KOPT-K1 (cell line): ENCODE results near the gene ALDH6A1.
A peak's percentile ranks its signal among the peaks of the same experiment; 100 is the strongest.
"Not testable (repeated sequence)": the region's sequence is repeated elsewhere in the genome, so short reads cannot be mapped to it uniquely, and the experiment has no call there.

Source experiments
- H3K27ac ChIP-seq: fragments of 200-600 bp; sonication (generic); 2 replicates; pipeline ENCODE4 v1.5.1; 2016; ENCODE audit warnings: antibody characterized with exemption, mild to moderate bottlenecking, low read depth, low read length; ENCODE audit not compliant: poor library complexity, severe bottlenecking
- H3K36me3 ChIP-seq: fragments of 200-600 bp; sonication (generic); 2 replicates; pipeline ENCODE4 v1.5.1; 2017; ENCODE audit warnings: antibody characterized with exemption, mild to moderate bottlenecking, low read length, moderate library complexity; ENCODE audit not compliant: insufficient read depth
- H3K9me3 ChIP-seq: fragments of 200-600 bp; sonication (generic); 2 replicates; pipeline ENCODE4 v1.5.1; 2017; ENCODE audit warnings: antibody characterized with exemption, low read length, mild to moderate bottlenecking; ENCODE audit not compliant: insufficient read depth, poor library complexity, severe bottlenecking

Gene ALDH6A1

GRCh38 chr14:74084277-74085046 lies at the start of gene ALDH6A1, which contains the start of gene LIN52:
Gene ALDH6A1, minus strand, starts transcription at chr14:74084453. Its CDS starts 59 bp downstream, at chr14:74084394.
Gene LIN52, plus strand, starts transcription at chr14:74084956. Its CDS starts 19 bp downstream, at chr14:74084975.
- Histone ChIP-seq H3K9me3 (no peaks in the 10 kb centered on the region), H3K27ac (peak within 1 kb of the TSS; percentile 72), H3K36me3 (no peaks in the 10 kb centered on the region)

GRCh38 chr14:74127634-74128033 lies 43.4 kb upstream of the ALDH6A1 start:
- Histone ChIP-seq H3K36me3 (no peaks in the 10 kb centered on the region), H3K27ac (no peak overlapping the region)

GRCh38 chr14:74126315-74127013 lies 42.2 kb upstream of the ALDH6A1 start:
- no peaks in the 10 kb centered on the region for H3K9me3 ChIP-seq
- peaks cover 4% of the 10 kb centered on the region; the same call in 1 of the 2 replicates for H3K36me3 ChIP-seq
- no peak overlapping the region for H3K27ac ChIP-seq

More at GRCh38 chr14:74127634-74128033, 43.4 kb upstream of the ALDH6A1 start:
- H3K9me3 ChIP-seq: no peaks in the 10 kb centered on the region

- not testable (repeated sequence) for H3K27ac ChIP-seq, H3K9me3 ChIP-seq
- peaks cover 12% of the 10 kb centered on the region for H3K36me3 ChIP-seq
Observed at GRCh38 chr14:74125487-74125886, 41.2 kb upstream of the ALDH6A1 start.

GRCh38 chr14:74111395-74112216 lies 27.4 kb upstream of the ALDH6A1 start:
- not testable (repeated sequence) for H3K9me3 ChIP-seq, H3K27ac ChIP-seq
- peaks cover 34% of the 10 kb centered on the region for H3K36me3 ChIP-seq

- H3K36me3 ChIP-seq: peaks cover 32% of the 10 kb centered on the region
Observed at GRCh38 chr14:74109369-74109768, 25.1 kb upstream of the ALDH6A1 start.

GRCh38 chr14:74105381-74105780 lies 21.1 kb upstream of the ALDH6A1 start:
- Histone ChIP-seq H3K36me3 (peaks cover 51% of the 10 kb centered on the region), H3K27ac (no peak overlapping the region), H3K9me3 (no peaks in the 10 kb centered on the region)

More at GRCh38 chr14:74109369-74109768, 25.1 kb upstream of the ALDH6A1 start:
- Histone ChIP-seq H3K27ac (no peak overlapping the region), H3K9me3 (no peaks in the 10 kb centered on the region)

GRCh38 chr14:74089251-74090020 lies 5.2 kb upstream of the ALDH6A1 start:
- Histone ChIP-seq H3K36me3 (peaks cover 17% of the 10 kb centered on the region), H3K9me3 (no peaks in the 10 kb centered on the region), H3K27ac (no peak overlapping the region)

GRCh38 chr14:74085828-74086227 lies 1.6 kb upstream of the ALDH6A1 start:
- Histone ChIP-seq H3K9me3 (no peaks in the 10 kb centered on the region), H3K27ac (peak overlapping the region; percentile 72), H3K36me3 (no peaks in the 10 kb centered on the region)

GRCh38 chr14:74085047-74085637 lies 889 bp upstream of the ALDH6A1 start:
- H3K36me3 ChIP-seq: no peaks in the 10 kb centered on the region
- peak overlapping the region; percentile 72 for H3K27ac ChIP-seq
- no peaks in the 10 kb centered on the region for H3K9me3 ChIP-seq

GRCh38 chr14:74083784-74084276 lies 423 bp downstream of the ALDH6A1 start:
- Histone ChIP-seq H3K9me3 (no peaks in the 10 kb centered on the region), H3K27ac (peak overlapping the region; percentile 55), H3K36me3 (no peaks in the 10 kb centered on the region)

GRCh38 chr14:74083161-74083560 lies 1.1 kb downstream of the ALDH6A1 start:
- Histone ChIP-seq H3K9me3 (no peaks in the 10 kb centered on the region), H3K27ac (no peak overlapping the region), H3K36me3 (no peaks in the 10 kb centered on the region)

- Histone ChIP-seq H3K36me3 (no peaks in the 10 kb centered on the region), H3K9me3 (no peaks in the 10 kb centered on the region), H3K27ac (no peak overlapping the region)
Observed at GRCh38 chr14:74081491-74081890, 2.8 kb downstream of the ALDH6A1 start.
